GM12891 (cell line): Measurements from ENCODE around the gene SEMA4D.

Experiments used
- PAX5 ChIP-seq: IDR thresholded peaks from 2 replicates; pipeline ENCODE4 v1.6.1; 2011; ENCODE audit warnings: low read length, moderate library complexity, mild to moderate bottlenecking; ENCODE audit not compliant: insufficient read depth, severe bottlenecking
- POLR2A ChIP-seq: IDR thresholded peaks from 2 replicates; pipeline ENCODE4 v1.6.1; 2011; ENCODE audit warnings: low read depth, low read length, control low read depth
- POLR2AphosphoS5 ChIP-seq: IDR thresholded peaks from 2 replicates; pipeline ENCODE4 v1.6.1; 2011; ENCODE audit warnings: low read depth, low read length, control low read depth
- POU2F2 ChIP-seq: IDR thresholded peaks from 2 replicates; pipeline ENCODE4 v1.6.1; 2011; ENCODE audit warnings: low read depth, mild to moderate bottlenecking, control low read depth, low read length, moderate library complexity
- SPI1 ChIP-seq: IDR thresholded peaks from 2 replicates; pipeline ENCODE4 v1.6.1; 2011; ENCODE audit warnings: low read depth, low read length, control low read depth
- TAF1 ChIP-seq: IDR thresholded peaks from 2 replicates; pipeline ENCODE4 v1.6.1; 2011; ENCODE audit warnings: low read depth, low read length, control low read depth

GRCh38 chr9:89353989-89354388 lies 143.9 kb downstream of the SEMA4D start:
- TF ChIP-seq SPI1 (no peak), POLR2AphosphoS5 (no peak), TAF1 (no peak), PAX5 (no peak), POLR2A (no peak), POU2F2 (no peak)
